Progenitor cell of endocrine pancreas (in vitro differentiated cells): Measurements from ENCODE around the gene RXRG. TPM values are rescaled to one million over a fixed set of nuclear protein-coding genes. Genes with fewer than 3 reads are reported as not detected.

ENCODE experiments used
- DNase-seq: peaks from one replicate; pipeline ENCODE4 v3.0.0; 2021; ENCODE audit warnings: low spot score; ENCODE audit not compliant: unreplicated experiment
- H3K27ac Mint-ChIP-seq: 2 replicates; pipeline ENCODE4 v1.8.0; 2021; ENCODE audit warnings: mild to moderate bottlenecking, moderate library complexity, mixed read lengths
- H3K27me3 Mint-ChIP-seq: 2 replicates; pipeline ENCODE4 v1.8.0; 2021; ENCODE audit warnings: mixed read lengths
- H3K36me3 Mint-ChIP-seq: 2 replicates; pipeline ENCODE4 v1.8.0; 2022; ENCODE audit warnings: mixed read lengths; ENCODE audit not compliant: insufficient read depth
- H3K4me1 Mint-ChIP-seq: 2 replicates; pipeline ENCODE4 v1.8.0; 2021; ENCODE audit warnings: low read depth, mixed read lengths
- H3K4me3 Mint-ChIP-seq: 2 replicates; pipeline ENCODE4 v1.8.0; 2021; ENCODE audit warnings: low read depth, mild to moderate bottlenecking, moderate library complexity, mixed read lengths
- H3K9me3 Mint-ChIP-seq: 2 replicates; pipeline ENCODE4 v1.8.0; 2021; ENCODE audit warnings: low read depth, mixed read lengths
- CTCF ChIP-seq: fragments of 200-600 bp; sonication (generic); IDR thresholded peaks from one replicate; pipeline ENCODE4 v1.5.0; 2021; ENCODE audit warnings: antibody characterized with exemption, mild to moderate bottlenecking; ENCODE audit not compliant: unreplicated experiment
- total RNA-seq: library from RNA; stranded (reverse); gene quantifications from 2 replicates; pipeline ENCODE4 v1.2.1, GENCODE V29; 2021

The RXRG gene
- total RNA-seq, 1 donor from 2014 or later: 2.2 TPM

DNA sequence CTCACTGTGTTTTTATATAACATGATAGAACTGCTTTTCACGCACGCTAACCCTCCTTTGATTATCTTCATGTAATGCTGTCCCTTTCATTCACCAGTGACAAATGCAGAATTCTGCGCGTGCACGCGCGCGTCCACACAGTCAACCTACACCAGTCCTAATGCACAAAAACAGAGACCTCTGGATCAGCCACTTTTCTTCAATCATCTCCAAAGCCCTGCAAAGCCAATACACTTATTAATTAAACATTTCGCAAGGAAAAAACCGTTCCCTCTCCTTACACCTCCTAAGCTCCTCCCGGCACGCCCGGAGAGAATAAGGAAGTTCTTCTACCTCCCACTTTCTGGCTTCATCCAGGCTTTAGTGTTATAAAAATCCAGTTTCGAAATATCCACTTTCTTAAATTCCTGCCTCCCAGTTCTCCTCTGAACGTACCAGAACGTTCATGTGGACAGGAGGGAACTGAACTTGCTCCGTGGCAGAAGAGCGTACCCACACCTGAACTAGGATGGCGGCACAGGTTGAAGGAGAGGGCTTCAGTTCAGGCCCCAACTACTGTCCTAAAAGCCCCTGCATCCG is 93.0 kb downstream of the RXRG start:
- Mint-ChIP-seq H3K27ac (no peak overlapping the region), H3K27me3 (peaks cover 93% of the 10 kb centered on the region), H3K4me1 (peaks cover 22% of the 10 kb centered on the region), H3K4me3 (peak overlapping the region; percentile 35), H3K9me3 (no peaks in the 10 kb centered on the region), H3K36me3 (no peaks in the 10 kb centered on the region)
- DNase-seq: no peak
- no peak for TF ChIP-seq CTCF

Other genes starting within 250 kb of the RXRG start
- gene LMX1A, start 88.4 kb downstream of the RXRG start, total RNA-seq: 0.18 TPM in 1 of 2 replicates, not detected in the other
- gene LRRC52, start 98.9 kb upstream of the RXRG start, total RNA-seq: not detected in 2 replicates
- gene MGST3, start 186.1 kb upstream of the RXRG start, total RNA-seq: 128 and 136 TPM in 2 replicates